ENCODE data around the gene IVL.

The IVL gene

GRCh38 chr1:152899027-152899426 lies 9.3 kb upstream of the IVL start:
- no peak for DNase-seq

DNA sequence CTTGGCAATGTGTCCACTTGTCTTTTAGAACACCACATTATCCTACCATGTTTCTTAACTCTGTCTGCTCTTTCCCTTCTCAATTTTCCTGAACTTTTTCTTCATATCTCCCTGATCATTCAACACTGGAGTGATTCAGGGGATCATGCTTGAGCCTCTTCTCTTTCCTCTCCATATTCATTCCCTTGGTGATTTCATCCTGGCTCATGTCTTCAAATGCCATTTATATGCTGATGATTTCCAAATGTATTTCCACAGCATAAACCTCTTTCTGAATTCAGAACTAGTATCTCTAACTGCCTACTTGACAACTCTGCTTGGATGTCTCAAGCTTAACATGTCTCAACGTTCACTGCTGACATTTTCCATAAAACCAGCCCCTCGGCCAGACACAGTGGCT lies 8.5 kb upstream of the IVL start:
- no peak for DNase-seq

- no peak for DNase-seq
These were observed 6.7 kb upstream of the IVL start for GRCh38 chr1:152901631-152902030.

DNA sequence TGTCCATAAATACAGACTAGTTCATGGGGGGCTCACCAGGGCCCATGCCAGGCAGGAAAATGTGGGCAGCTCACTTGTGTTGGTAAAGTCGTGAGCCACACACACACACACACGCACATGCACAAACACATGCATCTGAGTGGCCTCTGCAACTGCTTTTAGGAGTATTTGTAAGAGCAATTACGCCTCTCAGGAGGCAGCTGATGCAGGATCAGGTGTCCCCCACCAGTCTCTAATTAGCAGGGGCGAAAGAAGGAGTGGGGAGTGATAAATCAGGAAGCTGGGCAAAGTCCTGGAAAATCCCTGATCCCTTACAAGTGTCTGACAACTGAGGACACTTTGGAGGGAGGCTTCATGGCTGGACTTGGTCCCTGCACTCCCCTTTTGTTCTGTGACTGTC lies 5.7 kb upstream of the IVL start:
- DNase-seq, result no peak

DNA sequence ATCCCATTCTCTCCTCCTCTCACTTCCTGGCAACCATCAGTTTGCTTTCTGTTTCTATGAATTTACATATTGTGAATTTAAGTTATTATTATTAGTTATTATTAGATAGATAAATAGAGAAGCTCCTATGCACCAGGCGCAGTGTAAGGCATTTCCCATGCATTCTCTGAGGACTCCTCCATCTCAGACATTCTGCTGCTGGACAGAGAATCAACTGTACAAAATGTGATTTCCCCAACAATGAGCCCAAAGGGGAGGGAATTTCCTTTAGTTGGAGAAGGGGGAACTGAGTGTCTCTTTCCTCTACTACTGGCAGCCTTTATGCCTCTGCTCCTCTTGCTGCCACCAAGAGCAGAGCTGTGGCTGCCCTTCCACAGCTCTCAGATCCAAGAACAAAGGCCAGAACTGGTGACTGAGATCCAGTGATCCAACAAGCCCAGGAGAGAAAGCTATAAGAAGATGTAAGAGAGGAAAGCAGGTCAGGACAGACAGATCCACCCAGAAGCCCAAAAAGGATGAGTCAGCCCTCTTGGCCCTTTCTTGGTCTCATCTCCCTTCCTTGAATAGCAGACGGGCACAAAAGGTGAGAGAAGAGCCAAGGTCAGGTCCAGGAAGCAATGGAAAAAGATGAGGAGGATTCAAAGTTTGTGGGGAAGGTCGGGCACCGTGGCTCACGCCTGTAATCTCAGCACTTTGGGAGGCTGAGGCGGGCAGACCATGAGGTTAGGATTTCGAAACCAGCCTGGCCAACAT lies 3.5 kb upstream of the IVL start:
- no peak for DNase-seq

- DNase-seq, result no peak
These were observed 2.3 kb upstream of the IVL start for GRCh38 chr1:152906023-152906565.

DNA sequence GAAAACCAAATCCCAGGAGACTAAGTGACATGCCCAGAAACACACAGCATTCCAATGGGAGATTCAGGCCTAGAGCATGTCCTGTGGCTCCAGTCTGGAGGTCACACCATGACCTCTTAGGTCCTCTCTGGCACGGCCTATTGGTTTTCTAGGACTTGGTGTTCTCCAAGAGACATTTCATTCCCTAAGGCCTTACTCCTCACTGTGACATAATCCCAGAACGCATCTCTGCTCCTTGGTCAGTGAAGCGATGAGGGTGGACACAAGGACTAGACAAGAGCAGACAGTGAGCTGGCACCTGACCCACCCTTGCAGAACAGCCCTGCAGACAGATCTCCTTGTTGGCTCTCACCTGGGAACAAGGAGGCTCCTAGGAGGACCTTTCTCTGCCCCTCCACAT lies 860 bp downstream of the IVL start:
- DNase-seq, result no peak

DNA sequence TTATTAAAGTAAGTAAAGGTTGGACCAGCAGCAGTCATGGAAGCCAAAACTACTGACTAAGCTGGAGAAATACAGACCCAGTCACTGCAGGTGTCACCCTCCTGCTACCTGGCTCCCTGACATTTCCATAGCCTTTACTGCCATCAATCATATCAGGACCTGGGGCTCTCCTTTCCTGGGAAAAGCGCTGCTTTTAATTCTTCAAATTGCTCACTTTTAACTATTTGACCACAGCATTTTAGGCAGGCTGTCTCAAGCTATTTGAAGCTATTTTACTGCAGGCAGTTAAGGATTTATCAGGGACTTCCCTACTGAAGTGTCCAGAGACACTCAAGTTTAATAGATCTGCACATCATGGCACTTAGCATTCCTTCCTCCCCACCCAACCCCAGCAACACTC lies 4.1 kb downstream of the IVL start:
- DNase-seq, result no peak

- no peak for DNase-seq
These were observed 4.6 kb downstream of the IVL start for GRCh38 chr1:152912900-152913299.

- no peak for DNase-seq
These were observed 9.4 kb downstream of the IVL start for GRCh38 chr1:152917794-152918193.

DNA sequence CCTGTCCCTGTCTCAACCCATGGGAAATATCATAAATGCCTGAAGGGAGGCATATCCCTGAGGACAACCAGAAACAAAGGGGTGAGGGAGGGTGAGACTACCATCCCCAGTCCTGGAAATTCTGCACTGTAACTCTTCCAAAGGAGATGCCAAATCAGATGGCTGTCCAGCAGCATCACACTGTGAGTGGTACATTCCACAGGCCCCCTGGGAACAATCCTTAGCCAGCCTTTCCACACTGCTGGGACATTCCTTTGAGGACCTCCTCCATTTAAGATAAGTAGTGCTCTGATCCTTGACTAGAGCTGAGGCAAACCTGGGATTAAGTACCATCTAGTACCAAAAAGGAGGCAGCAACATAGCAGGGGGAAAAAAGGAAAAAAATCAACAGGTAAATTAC lies 10.7 kb downstream of the IVL start:
- DNase-seq, result no peak

DNA sequence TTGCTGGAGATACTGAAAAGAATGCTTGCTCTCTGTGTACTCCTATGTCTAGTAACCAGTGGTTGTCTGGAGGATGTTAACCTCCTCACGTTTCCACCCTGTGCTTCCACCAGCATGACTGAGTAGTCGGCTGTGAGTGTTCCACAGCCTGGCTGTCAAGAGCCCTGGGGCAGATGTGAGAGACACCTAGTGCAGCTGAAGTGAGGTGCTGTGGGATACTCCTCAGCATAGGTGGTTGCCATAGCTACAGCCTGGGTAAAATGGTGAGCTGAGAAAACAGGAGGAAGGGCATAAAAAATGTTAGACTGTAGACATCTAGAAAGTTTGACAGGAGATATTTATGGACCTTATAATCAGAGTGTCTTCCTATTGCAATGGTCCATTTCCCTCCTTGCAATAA lies 15.8 kb downstream of the IVL start:
- no peak for DNase-seq

GRCh38 chr1:152926091-152926490 lies 17.7 kb downstream of the IVL start:
- DNase-seq, result no peak

- DNase-seq, result no peak
These were observed 20.3 kb downstream of the IVL start for GRCh38 chr1:152928671-152929070.

GRCh38 chr1:152932170-152932811 lies 23.9 kb downstream of the IVL start:
- DNase-seq, result no peak

DNA sequence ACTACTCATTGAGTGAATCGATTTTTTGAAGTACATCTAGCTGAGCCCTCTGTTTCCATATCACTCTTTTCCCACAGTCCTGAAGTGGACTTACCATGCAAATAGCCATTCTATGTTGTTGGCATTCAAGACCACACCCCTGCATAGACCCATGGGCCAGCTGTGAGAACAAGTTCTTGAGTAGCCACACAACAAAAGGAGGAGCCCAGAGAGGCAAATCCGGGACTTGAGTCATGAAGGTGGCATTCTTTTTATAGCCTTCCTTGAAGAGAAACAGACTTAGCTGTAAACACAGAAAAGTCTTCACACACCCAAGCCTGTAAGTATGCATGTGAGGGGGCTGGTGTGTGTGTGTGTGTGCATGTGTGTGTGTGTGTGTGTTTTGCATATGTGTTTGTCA lies 24.9 kb downstream of the IVL start:
- no peak for DNase-seq

GRCh38 chr1:152940614-152941013 lies 32.3 kb downstream of the IVL start:
- no peak for DNase-seq

DNA sequence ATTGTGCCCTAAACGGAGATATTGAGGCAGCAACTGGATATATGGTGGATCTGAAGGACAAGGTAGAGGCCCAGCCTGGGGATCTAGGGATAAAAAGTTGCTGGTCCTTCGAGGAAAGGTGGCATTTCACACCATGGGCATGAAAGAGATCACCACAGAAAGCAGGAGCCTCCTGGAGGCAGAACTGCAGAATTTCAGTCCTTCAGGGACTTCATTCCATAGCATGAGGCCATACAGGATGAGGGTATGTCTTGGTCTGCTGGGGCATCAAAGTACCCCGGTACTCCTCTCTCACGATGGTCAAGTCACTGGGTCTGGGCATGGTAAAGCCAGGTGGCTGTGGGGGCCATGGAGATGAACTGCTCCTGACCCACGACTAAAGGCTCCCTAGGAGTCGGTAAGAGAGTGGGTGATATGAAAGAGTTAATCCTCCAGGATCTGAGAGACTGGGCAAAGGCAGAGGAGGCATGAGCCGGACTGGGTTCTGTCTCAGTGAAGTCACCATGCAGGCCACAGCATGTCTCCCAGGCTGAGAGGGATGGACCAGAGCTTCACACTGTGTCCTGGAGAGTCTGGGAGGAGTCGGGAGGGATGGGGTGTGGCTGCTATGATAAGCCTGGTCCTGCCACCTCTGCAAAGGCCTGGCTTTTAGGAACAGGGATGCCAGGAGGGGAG lies 32.8 kb downstream of the IVL start:
- DNase-seq, result no peak

DNA sequence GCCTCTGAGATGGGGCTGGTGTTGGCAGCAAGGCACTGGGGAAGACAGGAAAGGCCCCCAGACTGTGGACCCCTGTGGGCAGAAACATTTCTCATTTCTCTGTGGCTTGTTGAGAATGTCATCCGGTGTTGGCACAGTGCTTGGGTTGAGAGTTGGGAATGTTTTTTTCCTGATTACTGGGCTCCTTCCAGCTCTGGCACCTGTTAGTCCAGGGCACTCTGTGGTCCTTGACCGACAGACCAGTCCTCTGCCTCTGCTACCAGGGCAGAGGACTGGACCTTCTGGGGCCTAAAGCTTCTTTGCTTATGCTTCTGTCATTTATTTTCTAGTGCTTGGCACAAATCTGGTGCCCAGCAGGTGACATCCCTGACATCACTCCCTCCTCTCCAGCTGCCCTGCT lies 33.8 kb downstream of the IVL start:
- no peak for DNase-seq

DNA sequence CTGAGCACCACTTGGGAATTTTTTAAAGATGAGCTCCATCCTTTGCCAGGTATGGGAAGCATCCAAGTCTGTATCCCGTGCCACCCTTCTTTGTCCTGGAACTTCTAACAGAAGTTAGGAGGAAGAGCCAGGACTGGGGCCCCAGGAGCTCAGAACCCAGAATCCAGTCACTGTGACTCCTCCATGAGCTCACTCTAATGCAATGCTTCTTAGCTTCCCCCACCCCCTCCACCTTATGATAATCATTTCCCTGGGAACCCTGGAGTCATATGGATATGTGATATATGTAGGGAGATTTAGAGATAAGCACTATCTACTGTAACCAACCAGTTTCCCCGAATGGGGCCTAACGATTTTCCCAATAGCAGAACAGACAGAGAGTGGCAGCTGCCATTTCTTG lies 37.9 kb downstream of the IVL start:
- DNase-seq, result no peak

GRCh38 chr1:152946651-152947256 lies 38.4 kb downstream of the IVL start, which contains the start of gene SPRR5:
Gene SPRR5 (plus strand): TSS chr1:152947206. CDS start chr1:152948555, 1,349 bp downstream.
- no peak for DNase-seq

GRCh38 chr1:152951711-152952110 lies 43.4 kb downstream of the IVL start:
- no peak for DNase-seq

GRCh38 chr1:152953761-152954160 lies 45.4 kb downstream of the IVL start:
- DNase-seq, result no peak
